ENCODE results near the gene IL13. TPM values are rescaled to one million over a fixed set of nuclear protein-coding genes. Genes with fewer than 3 reads are reported as not detected.

The IL13 gene
- polyA plus RNA-seq, 1 donor from 2014 or later: 0.25 TPM

- Histone ChIP-seq H3K4me2 (ENCODE audit: low read length) (no peak overlapping the region), H3F3A (ENCODE audit: insufficient read depth, low read length, poor library complexity, severe bottlenecking) (no peaks in the 10 kb centered on the region), H4K20me1 (ENCODE audit: insufficient read depth) (no peaks in the 10 kb centered on the region), H3K36me3 (ENCODE audit: insufficient read depth, low read length) (no peaks in the 10 kb centered on the region), H3K27ac (ENCODE audit: low read length) (no peak overlapping the region), H3K9ac (ENCODE audit: low read length) (no peak overlapping the region), H3K27me3 (ENCODE audit: insufficient read depth, low read depth, low read length) (peaks cover 23% of the 10 kb centered on the region), H3K9me3 (ENCODE audit: low read length) (no peaks in the 10 kb centered on the region), H3K9me2 (ENCODE audit: insufficient read depth, low read length) (no peaks in the 10 kb centered on the region), H2AFZ (ENCODE audit: low read depth, low read length) (no peak overlapping the region), H3K4me3 (ENCODE audit: low read length) (no peak overlapping the region), H3K79me2 (replicated peaks; ENCODE audit: insufficient read depth, low read length) (no peaks in the 10 kb centered on the region)
- TF ChIP-seq EP300 (conservative IDR thresholded peaks at IDR 0.05; ENCODE audit: poor library complexity, severe bottlenecking) (no peak), EZH2 (IDR thresholded peaks at IDR 0.05; ENCODE audit: borderline replicate concordance, insufficient read depth, low read length, poor library complexity, severe bottlenecking) (no peak), TAF1 (IDR thresholded peaks at IDR 0.05; ENCODE audit: low read depth) (no peak), RAD21 (conservative IDR thresholded peaks at IDR 0.05) (no peak), CTCF (IDR thresholded peaks at IDR 0.05; ENCODE audit: poor library complexity, severe bottlenecking) (no peak), POLR2AphosphoS5 (IDR thresholded peaks at IDR 0.05) (no peak), MXI1 (conservative IDR thresholded peaks at IDR 0.05; ENCODE audit: poor library complexity, severe bottlenecking) (no peak), SMC3 (conservative IDR thresholded peaks at IDR 0.05; ENCODE audit: poor library complexity) (no peak), REST (IDR thresholded peaks at IDR 0.05; ENCODE audit: borderline replicate concordance) (no peak)
Observed at GRCh38 chr5:132658381-132659302, 669 bp downstream of the IL13 start.

GRCh38 chr5:132659598-132660493, 1.9 kb downstream of the IL13 start:
- Histone ChIP-seq H3F3A (ENCODE audit: insufficient read depth, low read length, poor library complexity, severe bottlenecking) (no peaks in the 10 kb centered on the region), H3K4me3 (ENCODE audit: low read length) (no peak overlapping the region), H3K36me3 (ENCODE audit: insufficient read depth, low read length) (no peaks in the 10 kb centered on the region), H3K27me3 (ENCODE audit: insufficient read depth, low read depth, low read length) (peaks cover 23% of the 10 kb centered on the region), H3K4me2 (ENCODE audit: low read length) (no peak overlapping the region), H4K20me1 (ENCODE audit: insufficient read depth) (no peaks in the 10 kb centered on the region), H3K9me2 (ENCODE audit: insufficient read depth, low read length) (no peaks in the 10 kb centered on the region), H3K9me3 (ENCODE audit: low read length) (no peaks in the 10 kb centered on the region), H2AFZ (ENCODE audit: low read depth, low read length) (no peak overlapping the region), H3K79me2 (replicated peaks; ENCODE audit: insufficient read depth, low read length) (no peaks in the 10 kb centered on the region), H3K27ac (ENCODE audit: low read length) (no peak overlapping the region), H3K9ac (ENCODE audit: low read length) (no peak overlapping the region)
- TF ChIP-seq RAD21 (conservative IDR thresholded peaks at IDR 0.05) (no peak), REST (IDR thresholded peaks at IDR 0.05; ENCODE audit: borderline replicate concordance) (no peak), EP300 (conservative IDR thresholded peaks at IDR 0.05; ENCODE audit: poor library complexity, severe bottlenecking) (no peak), EZH2 (IDR thresholded peaks at IDR 0.05; ENCODE audit: borderline replicate concordance, insufficient read depth, low read length, poor library complexity, severe bottlenecking) (no peak), TAF1 (IDR thresholded peaks at IDR 0.05; ENCODE audit: low read depth) (no peak), MXI1 (conservative IDR thresholded peaks at IDR 0.05; ENCODE audit: poor library complexity, severe bottlenecking) (no peak), CTCF (IDR thresholded peaks at IDR 0.05; ENCODE audit: poor library complexity, severe bottlenecking) (no peak), POLR2AphosphoS5 (IDR thresholded peaks at IDR 0.05) (no peak), SMC3 (conservative IDR thresholded peaks at IDR 0.05; ENCODE audit: poor library complexity) (no peak)

Data from neural cell (in vitro differentiated cells).